K562 treated with DMSO at 1 percent for 24 hours (cell line): Measurements from ENCODE around the gene TEX264. TPM values are rescaled to one million over a fixed set of nuclear protein-coding genes. Genes with fewer than 3 reads are reported as not detected.

Experiments
- total RNA-seq: library from RNA; unstranded; fragments of 300-600 nt; gene quantifications from 2 replicates; pipeline ENCODE4 v1.2.3, GENCODE V29; 2022; ENCODE audit warnings: low read depth; ENCODE audit not compliant: insufficient read depth

TEX264 gene, protein sequence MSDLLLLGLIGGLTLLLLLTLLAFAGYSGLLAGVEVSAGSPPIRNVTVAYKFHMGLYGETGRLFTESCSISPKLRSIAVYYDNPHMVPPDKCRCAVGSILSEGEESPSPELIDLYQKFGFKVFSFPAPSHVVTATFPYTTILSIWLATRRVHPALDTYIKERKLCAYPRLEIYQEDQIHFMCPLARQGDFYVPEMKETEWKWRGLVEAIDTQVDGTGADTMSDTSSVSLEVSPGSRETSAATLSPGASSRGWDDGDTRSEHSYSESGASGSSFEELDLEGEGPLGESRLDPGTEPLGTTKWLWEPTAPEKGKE
- 46.1 and 49.0 TPM in 2 replicates for total RNA-seq

DNA sequence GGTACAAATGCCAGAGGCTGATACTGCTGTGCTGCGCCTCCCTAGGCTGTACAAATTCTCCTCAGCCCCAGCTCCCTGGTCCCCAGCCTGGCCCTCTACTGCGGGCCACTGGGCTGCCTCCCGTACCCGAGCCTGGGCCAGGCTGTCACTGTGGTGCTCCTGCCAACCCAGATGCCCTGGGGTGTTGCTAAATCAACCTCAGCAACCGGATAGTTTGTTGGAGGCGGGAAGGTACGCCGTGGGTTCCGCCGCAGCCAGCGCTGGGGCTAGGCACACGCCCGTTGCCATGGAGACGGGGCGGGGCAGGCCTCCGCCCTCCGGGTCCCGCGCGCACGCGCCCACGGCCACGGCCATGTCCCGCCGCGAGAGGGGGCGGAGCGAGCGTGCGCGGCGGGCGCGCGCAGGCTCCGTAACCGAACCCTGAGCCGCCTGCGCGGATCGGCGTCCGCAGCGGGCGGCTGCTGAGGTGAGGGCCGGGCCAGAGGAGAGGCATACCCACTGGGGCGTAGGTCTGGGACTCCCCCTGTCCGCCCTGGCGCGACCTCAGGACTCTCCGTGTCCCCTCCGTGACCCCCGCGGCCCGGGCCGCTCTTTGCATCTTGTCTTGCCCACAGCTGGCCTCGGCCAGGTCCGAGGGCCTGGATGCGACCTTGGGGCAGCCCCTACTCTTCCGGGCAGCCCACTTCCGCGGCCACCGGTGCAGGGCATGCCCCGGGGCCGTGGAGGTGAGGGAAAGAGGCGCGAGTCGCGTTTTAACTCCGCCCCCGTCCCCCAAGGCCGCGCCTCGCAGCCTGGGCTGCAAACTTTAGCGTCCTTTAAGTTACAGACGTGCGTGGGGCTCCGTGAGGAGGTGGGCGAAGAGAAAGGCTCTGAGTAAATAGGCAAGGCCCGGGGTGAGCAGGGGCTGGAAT lies at the start of gene TEX264:
TSS of gene TEX264 (plus strand) at position 430 of the 911 bp plus-strand sequence. CDS start 3,053 bp downstream, outside the sequence.

DNA sequence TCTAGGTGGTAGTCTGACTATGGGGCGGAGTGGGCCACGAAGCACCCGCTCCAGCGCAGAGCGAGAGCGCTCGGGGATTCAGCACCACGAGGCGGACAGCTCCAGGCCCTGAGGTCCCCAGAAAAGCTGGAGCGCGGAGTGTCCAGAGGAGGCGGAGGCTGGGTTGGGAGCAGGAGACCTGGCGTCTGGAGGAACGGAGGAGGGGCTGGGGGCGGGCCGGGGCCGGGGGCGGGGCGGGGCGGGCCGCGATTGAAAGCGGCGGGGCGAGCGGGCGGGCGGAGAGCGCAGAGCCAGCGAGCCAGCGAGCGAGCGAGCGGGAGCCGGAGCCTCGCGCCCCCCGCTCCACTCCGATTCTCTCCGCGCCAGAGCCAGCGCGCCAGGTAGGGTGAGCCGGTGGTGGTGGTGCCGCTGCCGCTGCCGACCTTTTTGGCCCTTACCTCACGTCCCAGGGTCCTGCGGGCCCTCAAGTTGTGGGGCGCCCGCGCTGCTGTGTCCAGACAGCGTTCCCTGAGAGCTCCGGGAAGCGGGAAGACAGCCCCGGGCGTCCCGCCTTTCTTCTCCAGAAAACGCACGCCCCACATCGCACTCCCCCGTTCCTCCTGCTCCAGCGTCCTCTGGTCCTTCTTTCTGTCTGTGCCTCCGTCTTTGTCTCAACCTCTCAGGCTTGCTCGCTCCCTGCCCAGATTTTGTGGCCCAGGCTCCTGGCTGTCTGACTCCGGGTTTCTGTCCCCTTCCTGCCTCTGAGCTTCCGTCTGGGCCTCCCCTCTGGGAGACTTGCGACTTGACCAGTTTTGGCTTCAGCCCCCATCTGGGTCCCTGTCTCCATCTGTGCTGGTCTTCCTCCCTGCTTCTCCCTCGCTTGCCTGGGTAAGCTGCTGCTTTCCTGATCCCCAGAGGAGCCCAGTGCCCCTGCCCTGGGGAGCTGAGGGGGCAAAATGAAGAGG lies 36.0 kb downstream of the TEX264 start, which contains the start of gene GRM2:
TSS of gene GRM2 (plus strand) at position 281 of the 944 bp plus-strand sequence. CDS start 1,916 bp downstream, outside the sequence.

Other genes starting within 250 kb of the TEX264 start
- gene DCAF1, start 171.2 kb upstream of the TEX264 start, total RNA-seq: 8.2 and 9.0 TPM in 2 replicates
- 5.3 and 6.2 TPM in 2 replicates for gene RAD54L2, start 132.5 kb upstream of the TEX264 start, total RNA-seq
- 0.22 TPM in 1 of 2 replicates, not detected in the other for gene GRM2, start 35.8 kb downstream of the TEX264 start, total RNA-seq
- not detected in 2 replicates for gene IQCF6, start 108.0 kb downstream of the TEX264 start, total RNA-seq
- not detected in 2 replicates for gene IQCF2, start 190.4 kb downstream of the TEX264 start, total RNA-seq
- gene IQCF5, start 204.3 kb downstream of the TEX264 start, total RNA-seq: not detected in 2 replicates
- not detected in 2 replicates for gene IQCF1, start 232.1 kb downstream of the TEX264 start, total RNA-seq